HepG2 (cell line): Measurements from ENCODE around the gene CLASRP. TPM values are rescaled to one million over a fixed set of nuclear protein-coding genes. Genes with fewer than 3 reads are reported as not detected.

Experiments used
- CBX1 ChIP-seq: IDR thresholded peaks from one replicate; pipeline ENCODE4 v1.6.1; 2016; ENCODE audit warnings: antibody characterized with exemption, low read depth
- GMEB1 ChIP-seq: sonication (generic); formaldehyde crosslinking; IDR thresholded peaks from 2 replicates; pipeline ENCODE4 v1.5.1; 2020; ENCODE audit warnings: missing genetic modification reagents, mild to moderate bottlenecking, borderline replicate concordance
- HMGXB4 ChIP-seq, 2 experiments: sonication (generic) in 1 of 2; formaldehyde crosslinking in 1 of 2; IDR thresholded peaks; 2 replicates each; pipeline versions ENCODE4 v1.4.0 to v1.6.1; 2018 to 2020; ENCODE audit warnings: missing genetic modification reagents in 2 of 2, borderline replicate concordance in 1 of 2, low read depth in 1 of 2, mild to moderate bottlenecking in 1 of 2, missing biosample characterization in 1 of 2
- NR1H2 ChIP-seq: sonication (generic); formaldehyde crosslinking; IDR thresholded peaks from 2 replicates; pipeline ENCODE4 v1.8.1; 2022; ENCODE audit warnings: low read depth, missing genetic modification reagents, borderline replicate concordance
- PATZ1 ChIP-seq: sonication (generic); formaldehyde crosslinking; IDR thresholded peaks from 2 replicates; pipeline ENCODE4 v1.4.0; 2020; ENCODE audit warnings: missing genetic modification reagents
- PHF8 ChIP-seq: sonication (generic); formaldehyde crosslinking; IDR thresholded peaks from 2 replicates; pipeline ENCODE4 v1.5.0; 2020; ENCODE audit warnings: missing genetic modification reagents
- RAD51 ChIP-seq: fragments of 450-650 bp; IDR thresholded peaks from 2 replicates; pipeline ENCODE4 v1.6.1; 2016; ENCODE audit warnings: borderline replicate concordance
- SIN3A ChIP-seq: IDR thresholded peaks from 2 replicates; pipeline ENCODE4 v1.6.1; 2011; ENCODE audit warnings: low read depth, mild to moderate bottlenecking, control low read depth, low read length, borderline replicate concordance
- SMYD3 ChIP-seq: sonication (generic); formaldehyde crosslinking; IDR thresholded peaks from 2 replicates; pipeline ENCODE4 v1.8.1; 2023; ENCODE audit warnings: mild to moderate bottlenecking, missing genetic modification reagents
- ZBTB14 ChIP-seq: sonication (generic); formaldehyde crosslinking; IDR thresholded peaks from 2 replicates; pipeline ENCODE4 v1.4.0; 2020; ENCODE audit warnings: missing genetic modification reagents
- ZNF205 ChIP-seq: IDR thresholded peaks from 2 replicates; pipeline ENCODE4 v1.6.1; 2018; ENCODE audit warnings: missing biosample characterization, missing genetic modification reagents
- ZNF280B ChIP-seq: sonication (generic); formaldehyde crosslinking; IDR thresholded peaks from 2 replicates; pipeline ENCODE4 v1.5.0; 2020; ENCODE audit warnings: missing genetic modification reagents, mild to moderate bottlenecking, borderline replicate concordance
- ZNF687 ChIP-seq: sonication (generic); formaldehyde crosslinking; IDR thresholded peaks from 2 replicates; pipeline ENCODE4 v1.5.1; 2020; ENCODE audit warnings: mild to moderate bottlenecking, missing genetic modification reagents, moderate library complexity
- polyA plus RNA-seq, 8 experiments: library from polyadenylated mRNA; depleted of rRNA in 3 of 8; stranded (reverse) in 7 of 8; unstranded in 1 of 8; fragments of >200 nt; fragmentation: Illumina TruSeq in 4 of 8; extraction: Trizol in 4 of 8; gene quantifications; 2 replicates each; pipeline versions ENCODE4 v1.2.1 to v1.2.3, GENCODE V29; 2011 to 2016; ENCODE audit warnings: low read depth in 4 of 8, missing spikeins in 1 of 8, mixed read lengths in 1 of 8; ENCODE audit not compliant: insufficient read depth in 1 of 8
- total RNA-seq, 5 experiments: library from RNA; depleted of rRNA; stranded (reverse); fragments of >200 nt; fragmentation: Illumina TruSeq; extraction: Trizol; gene quantifications; 2 replicates each; pipeline ENCODE4 v1.2.3, GENCODE V29; 2016; ENCODE audit warnings: low read depth in 1 of 5

The CLASRP gene
- total and polyA plus RNA-seq, 2 of the 13 experiments (the other 11 are each of a cell fraction or from before 2014, with no cell fraction given): 32.0 to 51.4 TPM

GRCh38 chr19:45001087-45001739 is 37.6 kb upstream of the CLASRP start, which contains the start of gene RELB (continued):
- TF ChIP-seq HMGXB4 (CRISPR knock-in tag; IDR thresholded peaks at IDR 0.05; ENCODE audit: borderline replicate concordance in 1 of 2, low read depth in 1 of 2) (peak in 1 of 2 experiments; percentile 32; a peak in 1 of 4 replicates), PATZ1 (CRISPR knock-in tag) (peak; percentile 50; the same call in 1 of the 2 replicates), SIN3A (peak; percentile 59; the same call in 1 of the 2 replicates), PHF8 (CRISPR knock-in tag) (peak; percentile 35; the same call in 1 of the 2 replicates), NR1H2 (CRISPR knock-in tag) (no peak), RAD51 (peak; percentile 93), ZNF205 (peak; percentile 100), ZNF280B (CRISPR knock-in tag) (0 out of 2 replicates have a peak, but pooled peaks have one; percentile 38), ZBTB14 (CRISPR knock-in tag) (no peak), SMYD3 (CRISPR knock-in tag) (no peak), CBX1 (peak; percentile 73), GMEB1 (CRISPR knock-in tag) (0 out of 2 replicates have a peak, but pooled peaks have one; percentile 8), ZNF687 (CRISPR knock-in tag) (peak; percentile 57)
